Gastroesophageal sphincter (tissue), 4 donors: Measurements from ENCODE around the gene SETD4. TPM values are rescaled to one million over a fixed set of nuclear protein-coding genes. Genes with fewer than 3 reads are reported as not detected.

Experiments used
- ATAC-seq: fragments of 150-250 bp; one replicate; pipeline ENCODE4 v1.9.1; 2016; ENCODE audit warnings: mild to moderate bottlenecking, moderate library complexity
- H3K27ac ChIP-seq, 4 donors: fragments of 200-600 bp; sonication (generic) in 3 of 4; 1 replicate in 3 of 4; 2 replicates in 1 of 4; pipeline ENCODE4 v1.5.1; 2016 to 2019
- H3K27me3 ChIP-seq: fragments of 200-600 bp; sonication (generic); one replicate; pipeline ENCODE4 v1.5.1; 2019
- H3K36me3 ChIP-seq, 2 donors: fragments of 200-600 bp; sonication (generic); one replicate each; pipeline ENCODE4 v1.5.1; 2019; ENCODE audit warnings: control low read depth in 1 of 2
- H3K4me1 ChIP-seq, 3 donors: fragments of 200-600 bp; sonication (generic); 1 replicate in 2 of 3; 2 replicates in 1 of 3; pipeline ENCODE4 v1.5.1; 2016 to 2019; ENCODE audit warnings: control low read depth in 2 of 3
- H3K4me3 ChIP-seq, 2 donors: fragments of 200-600 bp; sonication (generic); one replicate each; pipeline ENCODE4 v1.5.1; 2019; ENCODE audit warnings: mild to moderate bottlenecking in 1 of 2, moderate library complexity in 1 of 2
- H3K9me3 ChIP-seq, 3 donors: fragments of 200-600 bp; sonication (generic); one replicate each; pipeline ENCODE4 v1.5.1; 2017 to 2019; ENCODE audit warnings: control low read depth in 2 of 3
- EP300 ChIP-seq: sonication (generic); formaldehyde crosslinking; IDR thresholded peaks from one replicate; pipeline ENCODE4 v1.6.1; 2017; ENCODE audit warnings: antibody characterized with exemption, mild to moderate bottlenecking
- POLR2A ChIP-seq, 2 donors: fragments of 450-650 bp; IDR thresholded peaks; one replicate each; pipeline ENCODE4 v1.6.1; 2017; ENCODE audit warnings: antibody characterized with exemption in 2 of 2, mild to moderate bottlenecking in 2 of 2, moderate library complexity in 1 of 2
- POLR2AphosphoS5 ChIP-seq: sonication (generic); formaldehyde crosslinking; IDR thresholded peaks from one replicate; pipeline ENCODE4 v1.6.1; 2017; ENCODE audit warnings: antibody characterized with exemption
- WGBS, 2 donors: methylation state at CpG; one replicate each; pipeline ENCODE4 v1.1.5; 2018; ENCODE audit warnings: low coverage in 1 of 2; 5-methylcytosine and 5-hydroxymethylcytosine counted together
- total RNA-seq, 4 donors: library from RNA; depleted of rRNA; stranded (reverse); fragments of >200 nt; gene quantifications; one replicate each; pipeline ENCODE4 v1.1.0, GENCODE V29; 2016
- TF ChIP-seq, protein P1 (sequence below), 4 experiments: fragments of 200-600 bp in 2 of 4; fragments of 450-650 bp in 2 of 4; sonication (generic) in 1 of 4; IDR thresholded peaks; one replicate each; pipeline ENCODE4 v1.5.1; 2017 to 2019; ENCODE audit warnings: antibody characterized with exemption in 4 of 4, mild to moderate bottlenecking in 2 of 4, moderate library complexity in 2 of 4

The SETD4 gene
- total RNA-seq, 4 donors from 2014 or later: 11.2 to 34.2 (median 15.2) TPM

DNA sequence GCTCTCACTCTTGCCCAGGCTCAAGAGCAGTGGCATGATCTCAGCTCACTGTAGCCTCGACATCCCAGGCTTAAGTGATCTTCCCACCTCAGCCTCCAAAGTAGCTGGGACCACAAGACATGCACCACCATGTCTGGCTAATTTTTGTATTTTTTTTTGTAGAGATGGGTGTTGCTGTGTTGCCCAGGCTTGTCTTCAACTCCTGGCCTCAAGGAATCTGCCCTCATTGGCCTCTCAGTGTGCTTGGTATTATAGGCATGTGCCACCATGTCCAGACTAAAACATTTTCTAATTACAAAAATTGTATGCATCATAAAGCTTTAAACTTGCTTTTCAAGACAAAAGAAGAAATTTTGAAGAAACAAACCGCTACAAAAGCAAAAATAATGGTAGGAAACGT is 29.6 kb upstream of the SETD4 start:
- no peak for TF ChIP-seq EP300
- TF ChIP-seq, protein P1, sequence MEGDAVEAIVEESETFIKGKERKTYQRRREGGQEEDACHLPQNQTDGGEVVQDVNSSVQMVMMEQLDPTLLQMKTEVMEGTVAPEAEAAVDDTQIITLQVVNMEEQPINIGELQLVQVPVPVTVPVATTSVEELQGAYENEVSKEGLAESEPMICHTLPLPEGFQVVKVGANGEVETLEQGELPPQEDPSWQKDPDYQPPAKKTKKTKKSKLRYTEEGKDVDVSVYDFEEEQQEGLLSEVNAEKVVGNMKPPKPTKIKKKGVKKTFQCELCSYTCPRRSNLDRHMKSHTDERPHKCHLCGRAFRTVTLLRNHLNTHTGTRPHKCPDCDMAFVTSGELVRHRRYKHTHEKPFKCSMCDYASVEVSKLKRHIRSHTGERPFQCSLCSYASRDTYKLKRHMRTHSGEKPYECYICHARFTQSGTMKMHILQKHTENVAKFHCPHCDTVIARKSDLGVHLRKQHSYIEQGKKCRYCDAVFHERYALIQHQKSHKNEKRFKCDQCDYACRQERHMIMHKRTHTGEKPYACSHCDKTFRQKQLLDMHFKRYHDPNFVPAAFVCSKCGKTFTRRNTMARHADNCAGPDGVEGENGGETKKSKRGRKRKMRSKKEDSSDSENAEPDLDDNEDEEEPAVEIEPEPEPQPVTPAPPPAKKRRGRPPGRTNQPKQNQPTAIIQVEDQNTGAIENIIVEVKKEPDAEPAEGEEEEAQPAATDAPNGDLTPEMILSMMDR (IDR thresholded peaks at IDR 0.05): no peak
- no peak for TF ChIP-seq POLR2A (IDR thresholded peaks at IDR 0.05)
- TF ChIP-seq POLR2AphosphoS5: no peak
- no peaks in the 10 kb centered on the region for H3K36me3 ChIP-seq
- no peaks in the 10 kb centered on the region for H3K4me1 ChIP-seq
- WGBS, 2 donors: 93 to 94% methylated on average over 2 to 3 of the region's 3 CpGs
- no peak for ATAC-seq
- H3K27ac ChIP-seq: no peak overlapping the region
- no peak overlapping the region for H3K4me3 ChIP-seq
- no peaks in the 10 kb centered on the region for H3K9me3 ChIP-seq
- peaks cover 9% of the 10 kb centered on the region for H3K27me3 ChIP-seq

DNA sequence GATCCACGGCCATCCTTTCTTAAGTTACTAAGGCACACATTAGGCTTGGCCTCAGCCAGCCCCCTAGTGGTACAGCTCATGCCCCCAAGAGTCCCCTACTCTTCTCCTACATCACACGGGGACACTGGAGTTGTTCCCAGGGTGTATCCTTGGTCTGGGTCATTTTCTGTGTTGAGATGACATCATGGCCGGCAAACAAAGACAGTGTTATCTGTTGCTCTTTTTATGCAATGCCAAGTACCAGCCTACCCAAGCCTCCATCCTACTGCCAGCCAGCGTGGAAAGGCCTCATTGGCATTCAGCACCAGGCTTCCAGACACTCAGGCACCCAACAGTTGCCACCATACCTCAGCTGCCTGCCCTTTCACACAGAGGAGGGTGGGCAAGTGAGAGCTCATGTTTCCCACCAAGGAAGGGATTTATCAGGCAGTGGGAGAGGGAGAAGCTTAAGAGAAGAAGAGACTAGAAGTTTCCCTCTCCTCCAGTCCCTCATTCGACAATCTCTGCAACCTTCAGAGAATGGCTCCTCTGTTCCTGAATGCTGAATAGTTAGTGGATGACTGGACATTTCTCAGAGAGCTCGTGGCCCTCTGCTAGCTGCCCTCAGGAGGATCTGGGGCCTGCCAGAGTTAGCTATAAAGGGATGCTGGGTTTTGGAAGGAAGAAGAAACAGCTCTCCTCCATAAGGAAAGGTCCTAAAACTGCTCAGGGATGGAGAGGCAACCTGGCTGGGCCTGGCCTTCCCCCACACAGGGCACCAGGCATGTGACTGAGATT is 27.2 kb upstream of the SETD4 start:
- Histone ChIP-seq H3K27me3 (no peaks in the 10 kb centered on the region), H3K27ac (no peak overlapping the region), H3K9me3 (no peaks in the 10 kb centered on the region), H3K4me3 (no peak overlapping the region), H3K4me1 (no peaks in the 10 kb centered on the region), H3K36me3 (no peaks in the 10 kb centered on the region)
- ATAC-seq: no peak
- TF ChIP-seq POLR2A (IDR thresholded peaks at IDR 0.05) (no peak), EP300 (no peak), POLR2AphosphoS5 (no peak)
- TF ChIP-seq, protein P1 (IDR thresholded peaks at IDR 0.05): no peak
- 60 to 71% methylated on average over 3 to 4 of the region's 6 CpGs for WGBS, 2 donors

DNA sequence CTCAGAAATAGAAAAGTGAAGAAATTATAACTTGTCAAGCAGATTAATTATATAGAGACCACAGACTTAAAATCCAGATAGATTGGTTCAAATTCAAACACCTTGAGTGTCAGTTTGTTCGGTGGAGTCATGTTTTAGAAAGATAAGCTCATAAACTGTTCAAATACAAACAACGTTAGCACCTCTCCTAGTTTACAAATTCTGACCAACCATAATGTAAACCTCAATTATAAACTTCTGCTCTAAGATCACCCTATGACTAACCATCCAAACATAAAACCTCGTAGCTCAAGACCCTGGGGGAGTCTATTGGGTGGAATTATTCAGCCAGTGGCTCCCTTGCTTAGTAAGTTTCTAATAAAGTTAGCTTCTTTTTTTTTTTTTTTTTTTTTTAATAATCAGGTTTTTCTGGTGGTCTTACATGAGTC is 21.9 kb upstream of the SETD4 start:
- no peak for TF ChIP-seq POLR2A (IDR thresholded peaks at IDR 0.05)
- no peak for TF ChIP-seq POLR2AphosphoS5
- TF ChIP-seq, protein P1 (IDR thresholded peaks at IDR 0.05): no peak
- no peak for TF ChIP-seq EP300
- no peaks in the 10 kb centered on the region for H3K4me1 ChIP-seq
- no peak overlapping the region for H3K4me3 ChIP-seq
- H3K9me3 ChIP-seq: no peaks in the 10 kb centered on the region
- ATAC-seq: no peak
- no peaks in the 10 kb centered on the region for H3K36me3 ChIP-seq
- WGBS, 2 donors: 43 to 75% methylated on average over 3 of the region's 3 CpGs
- no peak overlapping the region for H3K27ac ChIP-seq
- H3K27me3 ChIP-seq: no peaks in the 10 kb centered on the region

DNA sequence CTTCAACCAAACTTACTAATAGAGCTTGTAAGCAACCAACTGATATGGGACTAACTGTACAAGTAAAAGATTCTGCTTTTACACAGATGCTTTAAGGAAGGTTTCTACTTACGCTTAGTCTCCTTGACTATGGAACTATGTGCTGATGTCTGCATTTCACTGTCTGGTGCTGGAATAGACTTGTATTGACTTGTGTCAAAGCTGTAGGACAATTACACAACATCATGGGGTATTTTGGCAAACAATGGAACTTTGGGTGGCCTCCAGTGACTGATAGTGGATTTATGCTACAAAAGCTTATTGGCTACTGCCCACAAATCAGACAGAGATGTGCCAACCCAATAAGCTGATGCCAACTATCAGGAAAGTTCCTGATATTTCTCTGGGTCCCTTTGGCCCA is 20.1 kb upstream of the SETD4 start:
- no peak for ATAC-seq
- H3K9me3 ChIP-seq: no peaks in the 10 kb centered on the region
- H3K4me3 ChIP-seq: no peak overlapping the region
- no peak overlapping the region for H3K27ac ChIP-seq
- H3K4me1 ChIP-seq: no peaks in the 10 kb centered on the region
- H3K36me3 ChIP-seq: no peaks in the 10 kb centered on the region
- no peaks in the 10 kb centered on the region for H3K27me3 ChIP-seq
- 100% methylated on average over 1 of the region's 1 CpG for WGBS, 2 donors
- TF ChIP-seq, protein P1 (IDR thresholded peaks at IDR 0.05): no peak
- TF ChIP-seq EP300 (no peak), POLR2AphosphoS5 (no peak), POLR2A (IDR thresholded peaks at IDR 0.05) (no peak)

DNA sequence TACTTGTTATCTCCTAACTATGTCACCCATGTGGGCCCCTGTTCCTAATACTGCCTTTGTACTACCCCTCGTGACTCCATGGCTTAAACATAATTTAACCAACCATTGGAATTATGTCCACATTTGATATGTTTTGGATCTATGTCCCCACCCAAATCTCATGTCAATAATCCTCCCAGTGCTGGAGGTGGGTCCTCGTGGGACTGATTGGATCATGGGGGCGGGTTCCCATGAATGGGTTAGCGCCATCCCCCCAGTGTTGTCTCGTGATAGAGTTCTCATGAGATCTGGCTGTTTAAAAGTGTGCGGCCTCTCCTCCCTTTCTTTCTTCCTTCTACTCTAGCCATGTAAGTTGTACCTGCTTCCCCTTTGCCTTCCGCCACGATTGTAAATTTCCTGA is 19.3 kb upstream of the SETD4 start:
- 60 to 86% methylated on average over 7 to 8 of the region's 8 CpGs for WGBS, 2 donors
- Histone ChIP-seq H3K36me3 (no peaks in the 10 kb centered on the region), H3K4me1 (no peaks in the 10 kb centered on the region), H3K27me3 (no peaks in the 10 kb centered on the region), H3K27ac (no peak overlapping the region), H3K4me3 (no peak overlapping the region), H3K9me3 (no peaks in the 10 kb centered on the region)
- TF ChIP-seq POLR2AphosphoS5 (no peak), POLR2A (IDR thresholded peaks at IDR 0.05) (no peak)
- ATAC-seq: no peak
